Activated effector memory CD4-positive, alpha-beta T cell treated with anti-CD3 and anti-CD28 coated beads, Interleukin-2, amount 50 U/mL, for 16 hours (primary cell): Measurements from ENCODE around the gene AGMO.

ENCODE experiments used
- DNase-seq: peaks from one replicate; pipeline ENCODE4 v3.0.0-alpha.2; 2020

Gene AGMO

GRCh38 chr7:15204421-15204820, 357.4 kb downstream of the AGMO start:
- DNase-seq: no peak

GRCh38 chr7:15199482-15199881, 362.3 kb downstream of the AGMO start:
- DNase-seq: no peak

- no peak for DNase-seq
Measured at GRCh38 chr7:15197042-15197977, 364.5 kb downstream of the AGMO start.

GRCh38 chr7:15178065-15178464, 383.8 kb downstream of the AGMO start:
- DNase-seq: no peak

GRCh38 chr7:15176089-15176488, 385.7 kb downstream of the AGMO start:
- DNase-seq: no peak

- no peak for DNase-seq
Measured at GRCh38 chr7:15175152-15175551, 386.7 kb downstream of the AGMO start.

- DNase-seq: no peak
Measured at GRCh38 chr7:15174485-15174884, 387.3 kb downstream of the AGMO start.

GRCh38 chr7:15168489-15168888, 393.3 kb downstream of the AGMO start:
- DNase-seq: no peak

- no peak for DNase-seq
Measured at GRCh38 chr7:15167912-15168311, 393.9 kb downstream of the AGMO start.

GRCh38 chr7:15166620-15167019, 395.2 kb downstream of the AGMO start:
- DNase-seq: no peak

GRCh38 chr7:15159261-15159660, 402.6 kb downstream of the AGMO start:
- no peak for DNase-seq

- DNase-seq: no peak
Measured at GRCh38 chr7:15158141-15158810, 403.5 kb downstream of the AGMO start.
